Measurements from ENCODE around the gene CDH12.
"Not testable (repeated sequence)": the region's sequence is repeated elsewhere in the genome, so short reads cannot be mapped to it uniquely, and the experiment has no call there.

The CDH12 gene

GRCh38 chr5:22644859-22645258 is 208.3 kb downstream of the CDH12 start:
- no peak for DNase-seq

- DNase-seq: no peak
Observed at GRCh38 chr5:22643356-22643755, 209.8 kb downstream of the CDH12 start.

GRCh38 chr5:22631683-22632082 is 221.5 kb downstream of the CDH12 start:
- DNase-seq: no peak

- no peak for DNase-seq
Observed at GRCh38 chr5:22627029-22627428, 226.1 kb downstream of the CDH12 start.

- DNase-seq: no peak
Observed at GRCh38 chr5:22625451-22625850, 227.7 kb downstream of the CDH12 start.

- DNase-seq: no peak
Observed at GRCh38 chr5:22621084-22621483, 232.1 kb downstream of the CDH12 start.

- no peak for DNase-seq
Observed at GRCh38 chr5:22615964-22616363, 237.2 kb downstream of the CDH12 start.

- DNase-seq: no peak
Observed at GRCh38 chr5:22614486-22615094, 238.6 kb downstream of the CDH12 start.

- no peak for DNase-seq
Observed at GRCh38 chr5:22612928-22613327, 240.2 kb downstream of the CDH12 start.

GRCh38 chr5:22611327-22611726 is 241.8 kb downstream of the CDH12 start:
- no peak for DNase-seq

GRCh38 chr5:22607498-22607897 is 245.6 kb downstream of the CDH12 start:
- DNase-seq: not testable (repeated sequence)

GRCh38 chr5:22605473-22605872 is 247.7 kb downstream of the CDH12 start:
- no peak for DNase-seq

GRCh38 chr5:22604711-22605110 is 248.4 kb downstream of the CDH12 start:
- no peak for DNase-seq

GRCh38 chr5:22598796-22599195 is 254.3 kb downstream of the CDH12 start:
- DNase-seq: no peak

- no peak for DNase-seq
Observed at GRCh38 chr5:22596404-22596970, 256.7 kb downstream of the CDH12 start.

GRCh38 chr5:22594491-22594890 is 258.7 kb downstream of the CDH12 start:
- no peak for DNase-seq

GRCh38 chr5:22593592-22593991 is 259.6 kb downstream of the CDH12 start:
- no peak for DNase-seq

- no peak for DNase-seq
Observed at GRCh38 chr5:22591461-22591860, 261.7 kb downstream of the CDH12 start.

- no peak for DNase-seq
Observed at GRCh38 chr5:22590677-22591268, 262.4 kb downstream of the CDH12 start.

GRCh38 chr5:22577711-22578110 is 275.4 kb downstream of the CDH12 start:
- no peak for DNase-seq

- DNase-seq: peak; percentile 70
Observed at GRCh38 chr5:22577006-22577405, 276.1 kb downstream of the CDH12 start.

- no peak for DNase-seq
Observed at GRCh38 chr5:22572941-22573340, 280.2 kb downstream of the CDH12 start.

GRCh38 chr5:22567983-22568382 is 285.2 kb downstream of the CDH12 start:
- no peak for DNase-seq

- DNase-seq: no peak
Observed at GRCh38 chr5:22560147-22560546, 293.0 kb downstream of the CDH12 start.

GRCh38 chr5:22557251-22557650 is 295.9 kb downstream of the CDH12 start:
- DNase-seq: no peak

All from NCI-H526 treated with DMSO at 0.1 percent for 48 hours (cell line).